ENCODE measurements around the gene MASP1. TPM values are rescaled to one million over a fixed set of nuclear protein-coding genes. Genes with fewer than 3 reads are reported as not detected.

MASP1 gene
- total and polyA plus RNA-seq, 2 donors (not counting 1 experiment from before 2014, with no cell fraction given) = 145 to 328 TPM

DNA sequence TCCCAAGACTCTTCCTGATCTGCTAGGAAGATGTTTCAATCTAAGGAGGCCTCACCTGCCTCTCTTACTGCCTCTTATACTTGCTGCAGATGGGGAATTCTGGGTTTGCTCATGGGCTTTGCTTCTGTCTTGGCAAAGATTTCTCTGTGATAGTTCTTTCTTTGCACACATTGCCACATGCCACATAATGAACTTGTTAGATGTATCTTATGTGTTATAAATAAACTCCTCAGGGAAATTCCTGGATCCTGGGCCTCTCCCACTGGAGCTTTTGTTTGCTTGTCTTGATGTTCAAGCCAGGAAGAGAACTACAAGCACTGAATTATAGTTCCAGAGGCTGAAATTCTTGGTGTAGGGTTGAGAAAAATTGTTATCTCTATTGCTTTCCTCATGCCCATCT lies 82.0 kb downstream of the MASP1 start:
- Histone ChIP-seq H3K4me1 (ENCODE audit: control insufficient read depth, extremely low read depth, insufficient read depth, low read length) (no peaks in the 10 kb centered on the region), H3K4me2 (ENCODE audit: extremely low read depth, insufficient read depth, low read length) (no peak overlapping the region), H3K27ac (ENCODE audit: insufficient read depth, low read length) (no peak overlapping the region), H3K4me3 (replicated peaks in 1 of 4; ENCODE audit: control extremely low read depth in 1 of 4, insufficient read depth in 1 of 4, low read depth in 3 of 4, low read length in 4 of 4) (no peak overlapping the region), H4K20me1 (ENCODE audit: control insufficient read depth, extremely low read depth, insufficient read depth, low read length) (no peaks in the 10 kb centered on the region), H3K9me3 (ENCODE audit: control insufficient read depth, insufficient read depth, low read depth, low read length) (no peaks in the 10 kb centered on the region), H3K27me3 (ENCODE audit: control insufficient read depth, insufficient read depth, low read length) (no peaks in the 10 kb centered on the region), H3K36me3 (ENCODE audit: control insufficient read depth, insufficient read depth, low read length) (no peaks in the 10 kb centered on the region), H3K9ac (ENCODE audit: insufficient read depth, low read length) (no peak overlapping the region), H3K79me2 (ENCODE audit: control insufficient read depth, insufficient read depth, low read length) (no peaks in the 10 kb centered on the region), H2AFZ (ENCODE audit: low read length) (no peak overlapping the region)
- peak in 1 of 2 donors; percentile 29 for DNase-seq (ENCODE audit: low read depth in 2 of 2)
- TF ChIP-seq, protein P1, sequence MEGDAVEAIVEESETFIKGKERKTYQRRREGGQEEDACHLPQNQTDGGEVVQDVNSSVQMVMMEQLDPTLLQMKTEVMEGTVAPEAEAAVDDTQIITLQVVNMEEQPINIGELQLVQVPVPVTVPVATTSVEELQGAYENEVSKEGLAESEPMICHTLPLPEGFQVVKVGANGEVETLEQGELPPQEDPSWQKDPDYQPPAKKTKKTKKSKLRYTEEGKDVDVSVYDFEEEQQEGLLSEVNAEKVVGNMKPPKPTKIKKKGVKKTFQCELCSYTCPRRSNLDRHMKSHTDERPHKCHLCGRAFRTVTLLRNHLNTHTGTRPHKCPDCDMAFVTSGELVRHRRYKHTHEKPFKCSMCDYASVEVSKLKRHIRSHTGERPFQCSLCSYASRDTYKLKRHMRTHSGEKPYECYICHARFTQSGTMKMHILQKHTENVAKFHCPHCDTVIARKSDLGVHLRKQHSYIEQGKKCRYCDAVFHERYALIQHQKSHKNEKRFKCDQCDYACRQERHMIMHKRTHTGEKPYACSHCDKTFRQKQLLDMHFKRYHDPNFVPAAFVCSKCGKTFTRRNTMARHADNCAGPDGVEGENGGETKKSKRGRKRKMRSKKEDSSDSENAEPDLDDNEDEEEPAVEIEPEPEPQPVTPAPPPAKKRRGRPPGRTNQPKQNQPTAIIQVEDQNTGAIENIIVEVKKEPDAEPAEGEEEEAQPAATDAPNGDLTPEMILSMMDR (conservative IDR thresholded peaks at IDR 0.05 in 1 of 2, IDR thresholded peaks at IDR 0.05 in 1 of 2; ENCODE audit: low read depth in 1 of 2, low read length in 2 of 2) = no peak
- TF ChIP-seq EZH2 (IDR thresholded peaks at IDR 0.05; ENCODE audit: low read length, missing control alignments) = no peak

DNA sequence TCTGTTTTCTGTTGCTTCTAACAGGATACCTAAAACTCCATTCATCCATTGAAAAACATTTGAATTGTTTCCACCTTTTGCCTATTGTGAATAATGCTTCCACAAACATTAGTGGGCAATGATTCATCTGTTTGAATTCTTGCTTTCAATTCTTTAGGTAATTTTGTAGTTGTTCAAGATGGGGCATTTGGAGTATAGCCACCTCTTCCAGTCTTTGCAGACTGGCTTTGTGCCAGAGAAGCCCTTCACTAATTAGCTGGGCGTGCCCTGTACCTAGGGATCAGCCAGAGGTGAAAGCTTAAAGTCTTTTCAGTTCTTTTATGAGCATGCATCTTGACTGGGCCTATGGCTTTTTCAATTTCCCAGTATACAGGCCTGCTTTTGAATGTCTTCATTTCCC lies 83.4 kb downstream of the MASP1 start:
- Histone ChIP-seq H3K9me3 (ENCODE audit: control insufficient read depth, insufficient read depth, low read depth, low read length) (no peaks in the 10 kb centered on the region), H3K4me2 (ENCODE audit: extremely low read depth, insufficient read depth, low read length) (no peak overlapping the region), H2AFZ (ENCODE audit: low read length) (no peak overlapping the region), H3K27me3 (ENCODE audit: control insufficient read depth, insufficient read depth, low read length) (peaks cover 3% of the 10 kb centered on the region), H3K4me1 (ENCODE audit: control insufficient read depth, extremely low read depth, insufficient read depth, low read length) (no peaks in the 10 kb centered on the region), H3K27ac (ENCODE audit: insufficient read depth, low read length) (no peak overlapping the region), H3K36me3 (ENCODE audit: control insufficient read depth, insufficient read depth, low read length) (no peaks in the 10 kb centered on the region), H3K79me2 (ENCODE audit: control insufficient read depth, insufficient read depth, low read length) (no peaks in the 10 kb centered on the region), H3K9ac (ENCODE audit: insufficient read depth, low read length) (no peak overlapping the region), H4K20me1 (ENCODE audit: control insufficient read depth, extremely low read depth, insufficient read depth, low read length) (no peaks in the 10 kb centered on the region), H3K4me3 (replicated peaks in 1 of 4; ENCODE audit: control extremely low read depth in 1 of 4, insufficient read depth in 1 of 4, low read depth in 3 of 4, low read length in 4 of 4) (no peak overlapping the region)
- no peak for TF ChIP-seq EZH2 (IDR thresholded peaks at IDR 0.05; ENCODE audit: low read length, missing control alignments)
- TF ChIP-seq, protein P1 (conservative IDR thresholded peaks at IDR 0.05 in 1 of 2, IDR thresholded peaks at IDR 0.05 in 1 of 2; ENCODE audit: low read depth in 1 of 2, low read length in 2 of 2) = no peak
- DNase-seq (ENCODE audit: low read depth in 2 of 2) = peak in 1 of 2 donors; percentile 88

DNA sequence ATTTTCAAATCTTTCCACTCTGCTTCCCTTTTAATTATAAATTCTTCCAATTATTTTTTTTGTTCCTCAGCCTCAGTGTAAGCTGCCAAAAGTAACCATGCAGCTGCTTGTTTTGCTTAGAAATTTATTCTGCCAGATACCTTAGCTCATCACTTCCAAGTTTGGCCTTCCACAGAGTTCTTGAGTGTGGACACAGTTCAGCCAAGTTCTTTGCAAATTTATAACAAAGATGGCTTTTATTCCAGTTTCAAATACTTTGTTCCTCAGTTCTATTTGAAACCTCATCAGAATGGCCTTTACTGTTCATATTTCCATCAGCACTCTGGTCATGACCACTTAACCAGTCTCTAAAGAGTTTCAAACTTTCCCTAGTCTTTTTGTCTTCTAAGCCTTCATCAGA lies 83.9 kb downstream of the MASP1 start:
- TF ChIP-seq EZH2 (IDR thresholded peaks at IDR 0.05; ENCODE audit: low read length, missing control alignments) = no peak
- TF ChIP-seq, protein P1 (conservative IDR thresholded peaks at IDR 0.05 in 1 of 2, IDR thresholded peaks at IDR 0.05 in 1 of 2; ENCODE audit: low read depth in 1 of 2, low read length in 2 of 2) = no peak
- no peak overlapping the region for H3K27ac ChIP-seq (ENCODE audit: insufficient read depth, low read length)
- DNase-seq (ENCODE audit: low read depth in 2 of 2) = peak in 1 of 2 donors; percentile 43
- H3K9me3 ChIP-seq (ENCODE audit: control insufficient read depth, insufficient read depth, low read depth, low read length) = no peaks in the 10 kb centered on the region
- H3K4me3 ChIP-seq (replicated peaks in 1 of 4; ENCODE audit: control extremely low read depth in 1 of 4, insufficient read depth in 1 of 4, low read depth in 3 of 4, low read length in 4 of 4) = no peak overlapping the region
- no peaks in the 10 kb centered on the region for H3K4me1 ChIP-seq (ENCODE audit: control insufficient read depth, extremely low read depth, insufficient read depth, low read length)
- peaks cover 6% of the 10 kb centered on the region for H3K27me3 ChIP-seq (ENCODE audit: control insufficient read depth, insufficient read depth, low read length)
- no peak overlapping the region for H2AFZ ChIP-seq (ENCODE audit: low read length)
- H3K4me2 ChIP-seq (ENCODE audit: extremely low read depth, insufficient read depth, low read length) = no peak overlapping the region
- no peak overlapping the region for H3K9ac ChIP-seq (ENCODE audit: insufficient read depth, low read length)
- no peaks in the 10 kb centered on the region for H4K20me1 ChIP-seq (ENCODE audit: control insufficient read depth, extremely low read depth, insufficient read depth, low read length)
- no peaks in the 10 kb centered on the region for H3K79me2 ChIP-seq (ENCODE audit: control insufficient read depth, insufficient read depth, low read length)
- no peaks in the 10 kb centered on the region for H3K36me3 ChIP-seq (ENCODE audit: control insufficient read depth, insufficient read depth, low read length)

Data from fibroblast of lung (primary cell).